ENCODE measurements around the gene GADD45G.

GADD45G gene

GRCh38 chr9:89654025-89654662 is 49.3 kb downstream of the GADD45G start:
- no peak for DNase-seq (ENCODE audit: low spot score)

DNA sequence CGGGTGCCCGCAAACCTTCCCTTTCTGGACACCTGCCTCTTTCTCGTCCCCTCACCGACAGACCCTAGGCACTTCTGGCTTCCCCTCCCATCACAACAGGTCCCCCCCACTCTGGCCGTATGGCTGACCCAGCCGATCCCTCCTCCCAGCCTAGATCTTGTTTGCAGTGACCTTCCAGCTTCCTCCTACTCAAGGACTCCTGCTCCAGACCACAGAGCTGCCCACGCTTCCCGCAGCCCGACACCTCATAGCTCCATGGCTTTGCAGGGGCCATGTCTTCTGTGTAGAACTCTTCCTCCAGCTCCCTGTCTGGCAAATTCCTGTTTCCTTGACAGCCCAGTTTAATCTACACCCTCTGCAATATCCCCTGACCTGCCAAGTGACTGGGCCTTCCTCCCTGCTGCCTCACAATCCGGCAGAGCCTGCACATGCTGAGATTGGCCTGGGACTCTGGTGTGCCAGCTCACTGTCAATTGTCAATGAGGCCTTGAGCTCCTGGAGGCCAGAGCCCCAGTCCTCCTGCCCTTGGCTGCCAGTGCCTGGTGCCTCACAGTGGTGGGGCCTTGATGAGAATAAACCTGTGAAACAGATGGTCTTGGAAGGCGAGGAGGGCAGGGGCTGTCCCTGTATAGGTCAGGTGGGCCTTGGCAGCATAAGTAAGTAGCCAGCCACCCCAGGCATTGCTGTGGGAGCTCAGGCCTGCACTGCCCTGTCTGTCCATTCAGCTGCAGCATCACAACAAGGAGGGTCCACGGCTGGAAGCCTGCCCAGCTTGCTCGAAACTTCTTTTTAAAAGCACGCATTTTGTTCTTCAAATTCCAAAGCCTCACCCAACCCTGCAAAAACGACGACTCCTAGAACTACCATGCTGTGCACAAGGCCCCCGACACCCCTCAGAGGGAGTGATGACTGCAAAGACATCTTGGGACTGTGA is 50.5 kb downstream of the GADD45G start:
- DNase-seq (ENCODE audit: low spot score), result no peak

Data from kidney tubule cell (primary cell).